HG03103 (cell line): ENCODE results near the gene KIF5A.

Experiments used
- ATAC-seq: cut with Tn5 transposase; IDR thresholded peaks from one replicate; pipeline ENCODE4 v1.9.1; 2021; ENCODE audit warnings: low read depth; ENCODE audit not compliant: unreplicated experiment

KIF5A gene

DNA sequence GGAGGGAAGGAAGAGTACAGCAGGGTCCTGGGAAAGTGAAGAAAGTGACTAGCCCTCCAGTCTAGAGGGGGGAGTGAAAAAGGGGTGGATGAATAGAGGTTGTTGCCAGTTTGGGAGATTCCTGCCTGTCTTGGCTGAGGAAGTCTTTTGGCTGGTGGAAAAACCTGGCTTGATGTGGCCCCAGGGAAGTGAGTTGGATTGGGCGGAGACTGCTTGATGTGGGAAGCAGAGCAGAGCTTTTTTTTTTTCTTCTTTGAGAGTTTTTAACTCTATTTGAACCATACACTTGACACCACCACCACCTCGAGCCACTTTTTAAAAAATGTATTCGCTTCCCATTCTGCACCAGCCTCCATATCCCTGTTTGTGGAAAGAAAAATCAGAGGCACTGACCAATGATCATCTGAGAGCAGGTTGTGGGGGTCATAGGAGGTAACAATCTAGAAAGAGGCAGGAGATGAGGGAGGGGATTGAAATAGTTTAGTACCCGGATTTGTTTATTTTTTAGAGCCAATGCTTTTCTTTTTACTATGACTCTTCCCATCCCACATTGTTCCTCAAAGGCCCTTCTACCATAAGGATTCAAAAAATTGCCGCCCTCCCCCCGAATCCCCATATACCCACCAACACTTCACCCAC is 54.1 kb downstream of the KIF5A start:
- no peak for ATAC-seq

DNA sequence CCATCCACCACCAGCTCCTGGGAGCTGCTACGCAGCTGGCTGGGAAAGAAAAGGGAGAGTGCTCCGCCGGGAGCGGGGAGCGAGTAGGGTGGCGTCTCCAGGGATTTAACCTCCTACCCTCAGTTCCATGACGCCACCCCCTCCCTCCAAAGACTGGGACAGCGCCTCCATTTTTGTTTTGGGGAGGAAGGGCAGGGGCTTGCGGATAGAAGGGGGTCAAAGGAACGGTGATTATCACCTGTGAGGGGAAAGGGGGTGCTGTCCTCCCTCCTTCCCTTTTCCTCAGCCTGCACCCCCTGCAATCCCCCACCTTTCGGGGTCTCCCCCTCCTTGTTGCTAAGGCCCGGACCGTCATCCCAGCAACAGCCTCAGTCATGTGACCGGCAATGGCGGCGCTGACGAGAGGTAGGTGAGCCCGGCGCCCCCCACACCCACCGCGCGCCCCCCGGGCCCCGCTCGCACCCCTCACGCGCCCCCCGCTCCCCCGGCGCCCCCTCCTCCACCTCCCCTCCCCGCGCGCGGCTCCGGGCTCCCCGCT is 54.7 kb downstream of the KIF5A start, which contains the start of gene DTX3:
DTX3 (plus strand) TSS at position 371 of the 538 bp plus-strand sequence. CDS start 1,694 bp downstream, outside the sequence.
- ATAC-seq: no peak

DNA sequence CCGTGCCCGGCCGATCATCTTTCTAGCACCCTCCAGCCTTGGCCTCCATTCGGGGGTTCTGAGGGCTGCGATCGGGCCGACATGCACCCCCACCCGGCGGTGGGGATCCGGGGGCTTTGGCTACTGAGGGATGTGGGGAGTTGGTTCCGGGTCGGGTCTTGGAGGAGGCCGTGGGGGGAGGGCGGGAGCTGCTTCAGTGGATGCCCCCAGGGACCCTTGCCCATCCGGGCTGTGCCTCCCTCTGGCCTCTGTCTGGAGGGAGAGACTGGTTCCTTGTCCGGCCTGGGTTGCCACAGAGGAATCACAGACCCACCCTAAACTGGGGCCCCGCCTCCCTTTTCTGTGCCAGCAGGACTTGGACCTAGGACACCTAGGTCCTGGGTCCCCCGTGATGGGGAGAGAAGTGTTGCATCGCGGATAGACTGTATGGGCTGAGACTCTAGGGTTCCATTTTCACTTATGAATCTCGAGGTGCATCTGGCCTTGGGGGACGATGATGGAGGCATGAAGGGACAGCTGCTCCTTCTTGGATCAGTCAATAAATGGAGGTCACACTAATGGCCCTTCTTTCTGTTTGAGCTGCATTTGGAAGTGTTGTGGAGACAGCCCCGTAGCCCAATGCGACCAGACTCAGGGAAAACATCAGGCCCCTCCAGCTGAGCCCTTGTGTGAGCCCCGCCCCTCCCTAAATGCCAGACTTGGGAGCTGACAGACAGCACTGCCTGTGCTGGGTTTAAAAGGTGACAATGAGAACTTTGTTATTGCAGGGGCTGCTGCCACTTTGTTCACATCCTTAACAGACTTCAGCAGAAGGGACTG is 55.4 kb downstream of the KIF5A start:
- no peak for ATAC-seq

DNA sequence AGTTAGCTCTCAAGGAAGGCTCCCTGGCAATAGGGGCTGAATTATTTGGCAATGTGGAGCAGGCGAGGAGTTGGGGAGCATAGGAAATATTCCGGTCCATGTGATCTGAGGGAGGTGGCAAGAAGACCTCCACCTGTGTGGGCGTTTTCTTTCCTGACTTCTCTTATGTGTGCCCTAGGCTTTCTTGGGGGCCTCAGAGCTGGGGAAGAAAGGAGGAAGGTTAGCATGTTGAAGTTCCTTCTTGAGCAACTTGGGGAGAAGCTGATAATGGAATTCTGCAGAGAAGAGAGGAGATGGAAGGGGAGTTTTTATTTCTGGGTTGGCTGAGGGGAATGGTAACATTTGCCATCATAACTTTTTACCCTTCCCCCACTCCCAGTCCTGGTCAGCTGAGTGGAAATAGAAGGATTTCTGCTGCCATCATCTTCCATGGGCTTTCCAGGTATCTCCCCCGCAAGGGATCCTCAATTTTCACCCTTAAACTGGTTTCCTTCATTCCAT is 56.0 kb downstream of the KIF5A start:
- ATAC-seq: no peak

DNA sequence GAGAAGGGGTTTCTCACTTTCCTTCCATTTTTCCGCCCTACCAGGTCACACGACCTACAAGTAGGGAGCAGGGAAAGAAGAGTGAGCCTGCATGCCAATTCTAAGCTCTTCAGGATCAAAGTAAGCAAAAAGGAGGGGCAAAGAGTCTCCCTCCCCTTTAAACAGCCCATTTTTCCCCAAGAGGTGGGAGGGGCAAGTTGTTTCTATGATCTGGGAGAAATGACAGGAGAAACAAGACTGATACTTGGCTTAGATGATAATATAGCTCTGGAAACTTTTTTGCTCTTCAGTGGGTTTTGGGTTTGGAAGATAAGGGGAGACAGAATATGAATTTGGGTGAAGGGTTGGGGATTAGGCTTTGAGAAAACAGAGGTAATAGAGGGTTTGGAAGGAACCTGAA is 56.6 kb downstream of the KIF5A start:
- no peak for ATAC-seq

DNA sequence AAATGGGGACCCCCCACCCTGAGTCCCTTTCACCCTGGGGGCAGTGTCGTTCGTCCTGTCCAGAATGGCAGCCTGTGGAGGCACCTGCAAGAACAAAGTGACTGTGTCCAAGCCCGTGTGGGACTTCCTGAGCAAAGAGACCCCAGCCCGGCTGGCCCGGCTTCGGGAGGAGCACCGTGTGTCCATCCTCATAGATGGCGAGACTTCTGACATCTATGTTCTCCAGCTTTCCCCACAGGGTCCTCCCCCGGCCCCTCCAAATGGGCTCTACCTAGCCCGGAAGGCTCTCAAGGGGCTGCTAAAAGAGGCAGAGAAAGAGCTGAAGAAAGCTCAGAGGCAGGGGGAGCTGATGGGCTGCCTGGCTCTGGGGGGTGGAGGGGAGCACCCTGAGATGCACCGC is 57.0 kb downstream of the KIF5A start:
- ATAC-seq: no peak

DNA sequence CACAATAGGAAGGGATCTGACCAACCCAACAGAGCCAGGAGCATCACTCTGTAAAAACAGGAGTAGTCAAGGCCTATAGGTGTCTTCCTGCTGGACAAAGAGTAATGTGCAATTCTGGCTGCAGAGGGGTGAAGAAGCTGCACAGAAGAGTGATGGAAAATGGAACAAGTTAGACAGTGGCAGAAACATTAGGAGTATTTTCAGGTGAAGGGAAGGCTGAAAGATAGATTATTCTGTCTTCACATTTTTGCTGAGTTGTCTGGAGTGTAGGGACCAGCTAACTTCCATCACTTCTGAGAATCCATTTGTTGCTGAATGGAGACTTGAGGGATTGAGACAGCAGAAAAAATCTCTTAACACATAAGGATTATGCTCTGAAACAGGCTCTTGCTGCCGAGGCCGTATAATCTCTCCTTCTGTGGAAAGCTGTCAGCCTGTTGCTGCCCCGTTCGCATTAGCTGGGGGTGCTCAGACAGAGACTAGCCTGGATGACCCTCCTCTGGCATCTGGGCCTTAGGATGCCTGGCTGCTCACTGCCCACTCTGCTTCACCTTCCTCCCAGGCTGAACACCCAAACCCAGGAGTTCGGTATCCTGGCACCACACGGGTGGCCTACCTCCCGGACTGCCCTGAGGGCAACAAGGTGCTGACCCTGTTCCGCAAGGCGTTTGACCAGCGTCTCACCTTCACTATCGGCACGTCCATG is 58.3 kb downstream of the KIF5A start:
- no peak for ATAC-seq

DNA sequence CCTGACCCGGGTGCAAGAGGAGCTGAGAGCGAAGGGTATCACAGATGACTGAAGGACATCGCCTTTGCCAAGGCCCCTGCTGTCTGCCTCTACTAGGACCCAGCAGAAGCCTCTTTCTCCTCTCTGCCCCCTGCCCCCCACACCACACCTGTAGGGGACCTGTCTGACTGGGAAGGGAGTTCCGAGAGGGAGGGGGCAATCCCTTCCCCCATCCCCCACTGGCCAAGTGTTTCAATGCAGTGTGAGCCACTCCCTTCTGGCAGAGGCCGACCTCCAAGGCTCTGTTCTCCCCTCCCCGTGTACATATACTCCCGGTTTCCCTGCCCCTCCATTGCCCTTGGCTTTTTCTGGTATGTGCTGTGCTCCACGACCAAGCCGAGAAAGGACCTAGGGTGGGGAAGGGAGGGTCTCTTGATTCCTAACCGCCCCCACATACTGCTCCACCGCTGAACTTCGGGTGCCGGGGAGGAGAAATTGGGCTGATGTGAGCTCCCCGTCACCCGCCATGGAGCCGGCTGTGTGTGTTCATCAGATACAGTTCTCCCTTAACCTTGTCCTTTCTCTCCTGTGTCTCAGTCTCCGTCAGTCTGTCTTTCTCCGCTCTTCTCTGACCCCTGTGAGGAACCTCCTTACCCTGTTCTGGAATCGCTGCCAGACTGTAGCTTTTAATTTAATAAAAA is 59.4 kb downstream of the KIF5A start:
- no peak for ATAC-seq

DNA sequence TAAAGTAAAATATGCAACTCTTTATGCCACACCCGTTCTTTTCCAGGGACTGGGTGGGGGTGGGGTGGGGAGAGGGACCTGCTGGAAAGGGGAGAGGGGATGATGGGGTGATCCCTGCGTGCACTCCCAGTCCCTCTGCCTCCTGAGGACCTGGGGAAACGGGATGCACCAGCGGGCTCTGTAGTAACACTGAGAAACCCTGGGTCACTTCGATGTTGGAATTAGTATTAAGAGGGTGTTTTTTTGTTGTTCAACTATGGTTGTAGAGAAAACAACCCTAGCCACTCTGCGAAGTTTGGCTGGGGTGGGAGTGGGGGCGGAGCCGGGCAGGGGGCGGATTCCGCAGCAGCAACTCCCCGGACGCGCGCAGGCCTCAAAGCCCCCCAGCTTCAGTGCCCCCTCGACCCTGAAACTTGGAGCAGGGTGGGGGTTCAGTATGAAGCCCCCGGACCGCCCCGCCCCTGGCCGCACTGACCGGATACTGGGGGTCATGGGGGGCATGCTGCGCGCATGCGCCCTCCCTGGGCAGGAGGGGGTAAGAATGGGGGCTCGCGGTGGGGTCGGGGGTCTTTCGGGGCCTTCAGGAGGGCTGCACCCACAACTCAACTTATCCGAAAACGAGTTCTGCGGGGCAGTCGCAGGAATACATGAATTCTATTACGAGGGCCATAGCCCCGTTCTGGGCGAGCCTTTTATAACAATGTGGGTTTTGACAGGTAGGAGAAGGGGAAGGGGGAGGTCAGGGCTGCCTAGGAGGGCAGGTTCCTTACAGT is 60.1 kb downstream of the KIF5A start:
- no peak for ATAC-seq

DNA sequence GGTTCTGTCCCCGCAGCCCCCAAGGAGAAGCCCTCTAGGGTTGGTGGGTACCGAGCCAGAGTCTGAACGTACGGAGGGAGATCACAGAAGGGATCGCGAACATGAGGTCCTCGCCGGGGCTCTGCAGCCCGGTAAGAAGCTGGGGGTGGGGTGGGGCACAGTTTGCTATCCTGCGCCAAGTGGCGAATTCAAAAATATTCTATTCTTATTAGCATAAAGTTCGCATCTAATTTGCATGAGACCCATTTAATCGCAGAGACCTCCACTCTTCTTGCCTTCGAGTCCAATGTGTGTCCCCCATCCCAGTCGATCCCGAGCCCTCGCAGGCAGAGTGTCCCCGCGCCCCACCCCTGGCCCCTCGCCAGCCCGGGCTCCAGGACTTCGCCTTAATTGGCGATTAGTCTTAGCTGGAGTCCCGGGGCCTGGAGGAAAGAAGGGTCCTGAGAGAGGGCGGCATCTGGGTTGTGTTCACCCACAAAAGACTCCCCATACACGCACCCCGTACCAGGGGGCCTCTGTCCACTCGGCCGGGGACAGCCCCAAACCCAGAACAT is 60.8 kb downstream of the KIF5A start:
- ATAC-seq: no peak

DNA sequence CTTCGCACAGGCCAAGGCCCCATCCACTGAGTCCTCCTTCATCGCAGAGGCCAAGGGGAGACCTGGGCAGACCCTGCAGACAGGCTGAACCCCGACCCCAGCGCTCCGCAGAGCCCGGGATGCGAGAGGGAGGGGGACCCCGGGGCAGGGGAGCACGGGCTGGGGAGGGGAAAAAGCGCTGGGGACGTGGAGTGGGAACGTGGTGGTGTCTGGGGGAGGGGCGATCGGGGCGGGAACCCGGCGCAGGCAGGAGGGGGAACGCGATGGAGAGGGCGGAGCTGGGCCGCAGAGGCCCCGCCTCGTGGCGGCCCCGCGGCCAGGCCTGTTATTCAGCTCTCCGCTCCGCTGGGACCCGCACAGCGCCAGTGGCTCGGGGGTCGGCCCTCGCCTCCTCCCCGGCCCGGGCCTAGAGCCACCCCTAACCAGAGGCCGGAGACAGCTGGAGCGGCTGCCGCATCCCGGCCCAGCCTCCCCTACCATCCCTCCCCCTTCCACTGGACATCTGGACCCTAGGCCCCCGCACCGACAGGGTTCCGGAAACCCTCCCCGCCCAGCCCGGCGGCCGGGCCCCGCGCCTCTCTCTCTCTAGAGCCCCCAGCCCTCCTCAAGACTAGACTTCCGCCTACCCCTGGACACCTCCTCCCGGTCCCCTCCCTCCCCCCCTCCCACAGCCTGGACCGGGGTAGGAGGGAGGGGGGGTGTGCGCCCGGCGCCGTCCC is 61.4 kb downstream of the KIF5A start, which contains the start of gene ARHGEF25:
ARHGEF25 (plus strand) TSS at position 328 of the 719 bp plus-strand sequence. CDS start 460 bp downstream, outside the sequence.
- ATAC-seq: no peak

DNA sequence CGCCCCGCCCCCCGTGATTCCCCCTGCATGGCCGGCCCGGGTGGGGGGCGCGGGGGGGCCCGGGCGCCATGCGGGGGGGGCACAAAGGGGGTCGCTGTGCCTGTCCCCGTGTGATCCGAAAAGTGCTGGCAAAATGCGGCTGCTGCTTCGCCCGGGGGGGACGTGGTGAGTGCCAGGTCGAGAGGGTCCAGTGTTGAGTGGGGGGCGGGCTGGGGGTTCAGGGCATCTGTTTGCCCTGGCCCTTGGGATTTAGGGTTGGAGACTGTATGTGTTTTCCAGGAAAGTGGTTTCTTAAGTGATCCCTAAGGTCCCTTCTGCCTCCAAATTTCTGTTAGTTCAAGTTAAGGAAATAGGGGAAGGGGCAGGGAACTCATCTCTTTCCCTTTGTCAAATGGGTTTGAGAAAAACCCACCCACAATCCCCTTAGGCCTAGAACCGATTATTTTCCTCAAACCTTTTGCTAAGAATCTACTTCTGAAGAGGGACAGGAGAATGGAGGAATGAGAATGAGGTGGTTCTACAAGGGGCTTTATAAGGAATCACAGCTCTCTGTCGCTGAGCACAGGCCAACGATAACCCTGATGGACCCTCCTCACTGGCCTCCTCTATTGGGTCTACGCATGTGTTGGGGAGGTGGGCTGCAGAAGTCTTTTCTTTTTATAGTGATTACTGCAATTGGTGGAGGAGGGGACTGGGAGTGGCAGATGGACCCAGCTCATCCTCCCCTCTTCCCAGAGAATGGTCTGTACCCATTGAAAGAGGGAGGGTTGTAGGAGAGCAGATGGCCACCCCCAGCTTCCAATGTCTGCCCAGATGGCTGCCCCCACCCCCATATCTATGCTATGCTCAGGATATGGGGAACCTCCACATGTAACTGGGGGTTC is 62.2 kb downstream of the KIF5A start:
- no peak for ATAC-seq

DNA sequence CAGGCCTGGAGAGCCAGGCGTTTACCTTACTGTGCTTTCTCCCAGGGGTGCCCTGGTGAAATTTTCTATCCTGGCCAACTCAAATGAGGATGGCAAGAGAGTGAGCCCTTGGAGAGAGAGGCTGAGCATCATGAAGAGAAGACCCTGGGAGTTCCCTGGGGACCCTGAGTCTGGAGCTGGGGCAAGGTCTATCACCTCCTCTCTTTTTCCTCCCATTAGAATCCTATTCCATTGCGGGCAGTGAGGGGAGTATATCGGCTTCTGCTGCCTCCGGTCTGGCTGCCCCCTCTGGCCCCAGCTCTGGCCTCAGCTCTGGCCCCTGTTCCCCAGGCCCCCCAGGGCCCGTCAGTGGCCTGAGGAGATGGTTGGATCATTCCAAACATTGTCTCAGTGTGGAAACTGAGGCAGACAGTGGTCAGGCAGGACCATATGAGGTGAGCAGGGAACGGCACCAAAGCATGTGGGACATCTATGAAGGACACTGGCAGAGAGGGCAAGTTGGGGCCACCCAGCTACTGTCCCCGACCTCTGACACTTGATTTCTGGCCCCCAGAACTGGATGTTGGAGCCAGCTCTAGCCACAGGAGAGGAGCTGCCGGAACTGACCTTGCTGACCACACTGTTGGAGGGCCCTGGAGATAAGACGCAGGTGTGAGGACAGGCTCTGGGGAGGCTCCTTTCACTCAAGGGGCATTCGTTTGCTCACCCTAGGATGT is 63.0 kb downstream of the KIF5A start:
- no peak for ATAC-seq

DNA sequence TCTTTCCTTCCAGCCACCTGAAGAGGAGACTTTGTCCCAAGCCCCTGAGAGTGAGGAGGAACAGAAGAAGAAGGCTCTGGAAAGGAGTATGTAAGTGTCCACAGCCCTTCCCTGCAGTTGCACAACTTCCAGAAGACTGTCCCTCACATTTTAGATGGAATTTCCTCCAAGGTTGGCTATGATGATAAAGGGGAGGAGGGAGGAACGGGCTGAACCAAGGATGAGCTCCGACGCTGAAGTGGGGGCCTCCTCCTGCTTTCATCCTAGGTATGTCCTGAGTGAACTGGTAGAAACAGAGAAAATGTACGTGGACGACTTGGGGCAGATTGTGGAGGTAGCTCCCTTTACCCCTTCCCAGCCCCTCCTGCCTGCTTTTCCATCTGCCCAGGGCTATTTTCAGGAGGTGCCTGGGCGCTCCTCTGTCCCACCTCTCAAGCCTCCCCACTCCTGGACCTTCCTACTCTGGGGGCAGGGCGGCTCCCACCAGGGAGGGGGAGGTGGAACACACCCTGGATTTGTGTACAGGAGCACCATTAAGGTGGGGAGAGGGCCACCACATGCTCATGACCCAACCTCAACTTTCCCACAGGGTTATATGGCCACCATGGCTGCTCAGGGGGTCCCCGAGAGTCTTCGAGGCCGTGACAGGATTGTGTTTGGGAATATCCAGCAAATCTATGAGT is 63.7 kb downstream of the KIF5A start:
- no peak for ATAC-seq

DNA sequence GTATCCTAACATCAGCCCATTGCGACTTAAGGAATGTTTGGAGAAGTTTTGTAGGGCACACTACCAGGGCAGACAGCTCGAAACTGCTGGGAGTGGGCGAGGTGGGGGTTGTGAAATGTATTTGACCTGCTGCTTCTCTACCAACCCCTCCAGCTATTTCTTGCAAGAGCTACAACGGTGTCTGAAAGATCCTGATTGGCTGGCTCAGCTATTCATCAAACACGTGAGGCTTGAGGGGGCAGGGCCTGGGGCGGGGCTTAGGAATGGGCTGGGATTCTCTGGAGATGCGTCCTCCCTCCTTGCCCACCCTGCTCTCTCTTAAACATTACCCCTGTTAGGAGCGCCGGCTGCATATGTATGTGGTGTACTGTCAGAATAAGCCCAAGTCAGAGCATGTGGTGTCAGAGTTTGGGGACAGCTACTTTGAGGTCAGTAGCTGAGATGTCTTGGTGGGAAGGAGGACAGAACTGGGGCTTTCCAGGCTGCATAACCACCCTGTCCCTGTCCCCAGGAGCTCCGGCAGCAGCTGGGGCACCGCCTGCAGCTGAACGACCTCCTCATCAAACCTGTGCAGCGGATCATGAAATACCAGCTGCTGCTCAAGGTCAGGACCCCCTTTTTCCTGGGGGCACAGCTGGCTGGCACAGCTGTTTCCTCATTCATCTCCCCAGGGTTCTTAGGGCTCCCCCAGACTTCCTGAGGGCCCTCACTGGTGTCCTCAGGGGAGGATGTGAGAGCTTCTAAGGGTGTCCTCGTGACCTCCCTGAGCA is 64.5 kb downstream of the KIF5A start:
- ATAC-seq: no peak
